ENCODE results near the gene WDFY2.
"Not testable (repeated sequence)": the region's sequence is repeated elsewhere in the genome, so short reads cannot be mapped to it uniquely, and the experiment has no call there.

WDFY2 gene, protein sequence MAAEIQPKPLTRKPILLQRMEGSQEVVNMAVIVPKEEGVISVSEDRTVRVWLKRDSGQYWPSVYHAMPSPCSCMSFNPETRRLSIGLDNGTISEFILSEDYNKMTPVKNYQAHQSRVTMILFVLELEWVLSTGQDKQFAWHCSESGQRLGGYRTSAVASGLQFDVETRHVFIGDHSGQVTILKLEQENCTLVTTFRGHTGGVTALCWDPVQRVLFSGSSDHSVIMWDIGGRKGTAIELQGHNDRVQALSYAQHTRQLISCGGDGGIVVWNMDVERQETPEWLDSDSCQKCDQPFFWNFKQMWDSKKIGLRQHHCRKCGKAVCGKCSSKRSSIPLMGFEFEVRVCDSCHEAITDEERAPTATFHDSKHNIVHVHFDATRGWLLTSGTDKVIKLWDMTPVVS

DNA sequence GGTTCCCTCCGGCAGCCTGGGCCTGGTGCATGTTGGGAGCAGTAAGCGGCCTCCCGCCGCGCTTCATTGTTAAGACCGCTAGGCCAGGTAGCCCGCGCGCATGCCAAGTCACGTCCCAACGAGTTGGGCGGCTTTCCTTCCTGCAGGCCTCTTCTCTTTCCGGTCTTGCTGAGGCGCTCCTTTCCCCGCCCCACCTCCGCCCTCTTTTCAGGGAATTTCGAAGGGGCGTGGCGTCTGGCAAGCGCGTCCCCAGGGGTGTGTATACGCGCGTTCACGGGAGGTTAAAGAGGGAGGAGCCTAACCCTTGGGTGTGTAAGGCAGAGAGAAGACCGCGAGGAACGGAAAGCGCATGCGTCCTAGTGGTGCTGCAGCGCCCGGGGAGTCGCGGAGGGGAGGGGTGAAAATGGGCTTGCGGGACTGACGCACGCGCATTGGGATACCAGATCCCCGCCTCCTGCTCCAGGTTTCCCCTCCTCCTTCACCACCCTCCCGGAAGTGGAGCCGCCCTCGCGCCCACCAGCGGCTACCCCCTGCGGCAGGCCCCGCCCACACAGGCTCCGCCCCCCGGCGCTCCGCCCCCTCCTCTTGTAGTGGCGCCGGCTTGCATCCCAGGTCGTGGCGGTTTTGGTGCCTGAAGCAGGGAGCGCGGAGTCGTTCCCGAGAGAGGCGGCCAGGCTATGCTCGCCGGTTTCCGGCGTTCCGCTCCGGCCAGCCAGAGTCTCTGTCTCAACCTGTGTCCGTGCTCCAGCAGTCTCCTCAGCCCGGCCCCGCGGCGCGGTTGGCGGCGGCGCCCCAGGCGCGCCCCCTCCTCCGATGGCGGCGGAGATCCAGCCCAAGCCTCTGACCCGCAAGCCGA, at the start of gene WDFY2:
Gene WDFY2, plus strand, starts transcription at position 588 of the 856 bp plus-strand sequence. Its CDS starts 226 bp downstream, at position 814.
- no peaks in the 10 kb centered on the region for H3K27me3 ChIP-seq (ENCODE audit: control insufficient read depth in 1 of 2, insufficient read depth in 2 of 2, low read length in 2 of 2)
- peak within 1 kb of the TSS; percentile 77 to 86 for H3K9ac ChIP-seq (ENCODE audit: low read length in 2 of 2)
- no peaks in the 10 kb centered on the region for H3K9me3 ChIP-seq (ENCODE audit: control insufficient read depth in 2 of 2, low read length in 2 of 2)
- peak within 1 kb of the TSS; percentile 85 to 94 for H3K4me3 ChIP-seq (ENCODE audit: low read length in 2 of 2)
- no peaks in the 10 kb centered on the region for H3K36me3 ChIP-seq (ENCODE audit: control insufficient read depth in 2 of 2, insufficient read depth in 2 of 2, low read length in 2 of 2)
- peaks cover 6% of the 10 kb centered on the region for H3K4me1 ChIP-seq (ENCODE audit: control insufficient read depth, insufficient read depth, low read length)
- peak within 1 kb of the TSS; percentile 98 for H3K27ac ChIP-seq (ENCODE audit: low read length)

DNA sequence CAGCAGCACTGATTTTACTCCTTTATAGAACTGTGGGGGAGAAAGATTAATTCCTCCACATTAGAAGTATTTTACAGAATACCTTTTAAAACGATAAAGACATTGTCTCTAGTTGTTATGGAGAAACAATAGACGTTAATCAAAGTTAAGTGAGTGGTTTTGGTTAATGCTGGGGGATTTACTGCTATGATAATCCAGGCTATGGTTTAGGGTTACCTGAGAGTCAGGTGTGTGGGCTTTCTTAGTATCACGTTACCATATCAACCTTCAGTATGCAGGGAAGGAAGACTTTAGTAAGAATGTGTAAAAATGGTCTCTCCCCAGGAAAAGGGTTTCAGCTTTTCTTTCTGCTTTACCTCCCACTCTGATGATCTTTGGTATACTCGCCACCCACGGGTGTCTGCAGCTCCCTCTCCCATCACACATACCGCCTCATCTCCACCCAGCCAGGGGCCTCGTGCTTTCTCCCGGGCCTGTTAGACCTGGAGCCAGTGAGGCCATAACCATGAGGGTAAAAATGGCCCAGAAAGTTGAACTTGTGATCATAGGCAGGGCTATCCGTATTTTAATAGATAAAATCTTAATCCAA, 45.6 kb upstream of the WDFY2 start:
- peak overlapping the region; percentile 3 for H3K27ac ChIP-seq (ENCODE audit: low read length)
- H3K36me3 ChIP-seq (ENCODE audit: control insufficient read depth in 2 of 2, insufficient read depth in 2 of 2, low read length in 2 of 2), result no peaks in the 10 kb centered on the region
- no peak overlapping the region for H3K9ac ChIP-seq (ENCODE audit: low read length in 2 of 2)
- H3K27me3 ChIP-seq (ENCODE audit: control insufficient read depth in 1 of 2, insufficient read depth in 2 of 2, low read length in 2 of 2), result no peaks in the 10 kb centered on the region
- H3K9me3 ChIP-seq (ENCODE audit: control insufficient read depth in 2 of 2, low read length in 2 of 2), result no peaks in the 10 kb centered on the region
- H3K4me3 ChIP-seq (ENCODE audit: low read length in 2 of 2), result no peak overlapping the region
- H3K4me1 ChIP-seq (ENCODE audit: control insufficient read depth, insufficient read depth, low read length), result peaks cover 29% of the 10 kb centered on the region

GRCh38 chr13:51539887-51540286, 44.4 kb upstream of the WDFY2 start:
- Histone ChIP-seq H3K36me3 (ENCODE audit: control insufficient read depth in 2 of 2, insufficient read depth in 2 of 2, low read length in 2 of 2) (no peaks in the 10 kb centered on the region), H3K9ac (ENCODE audit: low read length in 2 of 2) (no peak overlapping the region), H3K4me1 (ENCODE audit: control insufficient read depth, insufficient read depth, low read length) (peaks cover 29% of the 10 kb centered on the region), H3K9me3 (ENCODE audit: control insufficient read depth in 2 of 2, low read length in 2 of 2) (no peaks in the 10 kb centered on the region), H3K4me3 (ENCODE audit: low read length in 2 of 2) (no peak overlapping the region), H3K27ac (ENCODE audit: low read length) (peak overlapping the region; percentile 25), H3K27me3 (ENCODE audit: control insufficient read depth in 1 of 2, insufficient read depth in 2 of 2, low read length in 2 of 2) (no peaks in the 10 kb centered on the region)

DNA sequence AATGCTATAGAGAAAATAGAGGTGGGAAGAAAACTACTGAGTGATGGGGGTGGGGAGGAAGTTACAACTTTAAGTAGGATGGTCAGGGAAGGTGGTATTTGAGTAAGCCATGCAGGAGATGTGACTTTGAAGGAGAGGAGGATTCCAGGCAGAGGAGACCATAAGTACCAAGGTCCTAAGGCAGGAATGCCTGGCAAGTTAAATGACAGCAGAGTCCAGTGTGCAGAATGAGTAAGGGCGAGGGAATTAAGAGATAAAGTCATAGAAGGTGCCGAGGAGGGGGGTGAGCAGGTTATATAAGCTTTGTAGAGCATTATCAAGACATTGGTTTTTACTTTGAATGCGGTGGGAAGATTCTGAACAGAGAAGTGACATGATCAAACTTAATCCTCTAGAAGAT, 43.2 kb upstream of the WDFY2 start:
- Histone ChIP-seq H3K9ac (ENCODE audit: low read length in 2 of 2) (no peak overlapping the region), H3K9me3 (ENCODE audit: control insufficient read depth in 2 of 2, low read length in 2 of 2) (no peaks in the 10 kb centered on the region), H3K4me3 (ENCODE audit: low read length in 2 of 2) (no peak overlapping the region), H3K27me3 (ENCODE audit: control insufficient read depth in 1 of 2, insufficient read depth in 2 of 2, low read length in 2 of 2) (no peaks in the 10 kb centered on the region), H3K36me3 (ENCODE audit: control insufficient read depth in 2 of 2, insufficient read depth in 2 of 2, low read length in 2 of 2) (no peaks in the 10 kb centered on the region), H3K4me1 (ENCODE audit: control insufficient read depth, insufficient read depth, low read length) (peaks cover 29% of the 10 kb centered on the region), H3K27ac (ENCODE audit: low read length) (peak overlapping the region; percentile 25)

- H3K4me3 ChIP-seq (ENCODE audit: low read length in 2 of 2), result peak overlapping the region; percentile 18 to 44
- peaks cover 29% of the 10 kb centered on the region for H3K4me1 ChIP-seq (ENCODE audit: control insufficient read depth, insufficient read depth, low read length)
- no peaks in the 10 kb centered on the region for H3K36me3 ChIP-seq (ENCODE audit: control insufficient read depth in 2 of 2, insufficient read depth in 2 of 2, low read length in 2 of 2)
- H3K27ac ChIP-seq (ENCODE audit: low read length), result peak overlapping the region; percentile 77
- no peaks in the 10 kb centered on the region for H3K9me3 ChIP-seq (ENCODE audit: control insufficient read depth in 2 of 2, low read length in 2 of 2)
- no peaks in the 10 kb centered on the region for H3K27me3 ChIP-seq (ENCODE audit: control insufficient read depth in 1 of 2, insufficient read depth in 2 of 2, low read length in 2 of 2)
- peak overlapping the region in 1 of 2 donors; percentile 1 for H3K9ac ChIP-seq (ENCODE audit: low read length in 2 of 2)
Measured at GRCh38 chr13:51541809-51542258, 42.4 kb upstream of the WDFY2 start.

GRCh38 chr13:51542346-51543242, 41.7 kb upstream of the WDFY2 start:
- H3K27ac ChIP-seq (ENCODE audit: low read length), result peak overlapping the region; percentile 77
- H3K27me3 ChIP-seq (ENCODE audit: control insufficient read depth in 1 of 2, insufficient read depth in 2 of 2, low read length in 2 of 2), result no peaks in the 10 kb centered on the region
- peak overlapping the region; percentile 18 to 44 for H3K4me3 ChIP-seq (ENCODE audit: low read length in 2 of 2)
- H3K4me1 ChIP-seq (ENCODE audit: control insufficient read depth, insufficient read depth, low read length), result peaks cover 29% of the 10 kb centered on the region
- H3K36me3 ChIP-seq (ENCODE audit: control insufficient read depth in 2 of 2, insufficient read depth in 2 of 2, low read length in 2 of 2), result no peaks in the 10 kb centered on the region
- H3K9ac ChIP-seq (ENCODE audit: low read length in 2 of 2), result peak overlapping the region; percentile 48 to 56
- no peaks in the 10 kb centered on the region for H3K9me3 ChIP-seq (ENCODE audit: control insufficient read depth in 2 of 2, low read length in 2 of 2)

DNA sequence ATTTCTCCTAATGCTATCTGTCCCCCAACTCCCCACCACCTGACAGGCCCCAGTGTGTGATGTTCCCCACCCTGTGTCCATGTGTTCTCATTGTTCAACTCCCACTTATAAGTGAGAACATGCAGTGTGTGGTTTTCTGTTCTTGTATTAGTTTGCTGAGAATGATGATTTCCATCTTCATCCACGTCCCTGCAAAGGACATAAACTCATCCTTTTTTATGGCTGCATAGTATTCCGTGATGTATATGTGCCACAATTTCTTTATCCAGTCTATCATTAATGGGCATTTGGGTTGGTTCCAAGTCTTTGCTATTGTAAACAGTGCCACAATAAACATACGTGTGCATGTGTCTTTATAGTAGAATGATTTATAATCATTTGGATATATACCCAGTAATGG, 38.8 kb upstream of the WDFY2 start:
- H3K9ac ChIP-seq (ENCODE audit: low read length in 2 of 2); H3K4me3 ChIP-seq (ENCODE audit: low read length in 2 of 2); H3K9me3 ChIP-seq (ENCODE audit: control insufficient read depth in 2 of 2, low read length in 2 of 2); H3K27me3 ChIP-seq (ENCODE audit: control insufficient read depth in 1 of 2, insufficient read depth in 2 of 2, low read length in 2 of 2); H3K36me3 ChIP-seq (ENCODE audit: control insufficient read depth in 2 of 2, insufficient read depth in 2 of 2, low read length in 2 of 2); H3K27ac ChIP-seq (ENCODE audit: low read length): not testable (repeated sequence)
- H3K4me1 ChIP-seq (ENCODE audit: control insufficient read depth, insufficient read depth, low read length), result peaks cover 22% of the 10 kb centered on the region

DNA sequence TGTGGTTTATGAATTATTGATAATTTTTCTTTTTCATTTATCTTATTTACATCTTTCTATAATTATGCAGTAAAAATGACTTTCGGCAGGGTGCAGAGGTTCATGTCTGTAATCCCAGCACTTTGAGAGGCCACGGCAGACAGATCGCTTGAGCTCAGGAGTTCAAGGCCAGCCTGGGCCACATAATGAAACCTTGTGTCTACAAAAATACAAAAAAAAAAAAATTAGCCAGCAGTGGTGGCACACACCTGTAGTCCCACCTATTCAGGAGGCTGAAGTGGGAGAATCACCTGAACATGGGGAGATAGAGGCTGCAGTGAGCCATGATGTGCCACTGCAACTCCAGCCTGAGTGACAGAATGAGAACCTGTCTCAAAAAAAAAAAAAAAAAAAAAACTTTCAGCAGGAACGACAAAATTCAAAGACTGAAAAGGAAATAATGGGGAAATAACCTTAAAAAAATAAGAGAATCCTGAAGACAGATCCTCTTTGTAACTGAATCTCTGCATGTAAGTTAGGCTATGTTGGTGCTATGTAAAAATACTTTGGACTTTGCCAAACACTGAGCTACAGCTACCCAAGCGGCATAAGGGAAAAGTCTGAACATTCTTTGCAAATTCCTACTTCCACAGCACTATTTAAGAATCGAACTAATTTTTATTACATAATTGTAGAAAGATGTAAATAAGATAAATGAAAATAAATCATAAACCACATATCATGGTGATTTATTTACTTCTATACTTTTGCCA, 36.7 kb upstream of the WDFY2 start:
- no peaks in the 10 kb centered on the region for H3K9me3 ChIP-seq (ENCODE audit: control insufficient read depth in 2 of 2, low read length in 2 of 2)
- no peaks in the 10 kb centered on the region for H3K36me3 ChIP-seq (ENCODE audit: control insufficient read depth in 2 of 2, insufficient read depth in 2 of 2, low read length in 2 of 2)
- H3K4me3 ChIP-seq (ENCODE audit: low read length in 2 of 2), result no peak overlapping the region
- H3K27ac ChIP-seq (ENCODE audit: low read length), result no peak overlapping the region
- H3K9ac ChIP-seq (ENCODE audit: low read length in 2 of 2), result no peak overlapping the region
- no peaks in the 10 kb centered on the region for H3K27me3 ChIP-seq (ENCODE audit: control insufficient read depth in 1 of 2, insufficient read depth in 2 of 2, low read length in 2 of 2)
- H3K4me1 ChIP-seq (ENCODE audit: control insufficient read depth, insufficient read depth, low read length), result peaks cover 3% of the 10 kb centered on the region

DNA sequence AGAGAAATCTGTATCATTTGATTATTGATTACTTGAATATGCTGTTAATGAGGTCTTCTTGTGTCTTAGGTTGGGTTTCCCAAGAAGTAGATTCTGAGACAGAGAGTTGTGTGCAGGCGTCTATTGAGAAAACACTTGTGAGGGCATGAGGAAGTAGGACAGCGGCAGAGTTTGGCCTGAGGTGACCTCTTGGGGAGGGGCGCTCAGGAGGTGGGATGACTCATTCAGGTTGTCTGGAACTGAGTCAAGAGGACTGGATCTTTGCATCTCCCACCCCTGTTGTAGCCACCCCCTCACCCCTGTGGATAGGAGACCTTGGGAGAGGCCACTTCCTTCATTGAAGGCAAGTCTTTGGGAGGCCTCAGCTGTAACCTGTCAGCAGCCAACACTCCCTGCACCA, 35.2 kb upstream of the WDFY2 start:
- Histone ChIP-seq H3K27me3 (ENCODE audit: control insufficient read depth in 1 of 2, insufficient read depth in 2 of 2, low read length in 2 of 2) (no peaks in the 10 kb centered on the region), H3K9ac (ENCODE audit: low read length in 2 of 2) (no peak overlapping the region), H3K36me3 (ENCODE audit: control insufficient read depth in 2 of 2, insufficient read depth in 2 of 2, low read length in 2 of 2) (no peaks in the 10 kb centered on the region), H3K4me1 (ENCODE audit: control insufficient read depth, insufficient read depth, low read length) (no peaks in the 10 kb centered on the region), H3K9me3 (ENCODE audit: control insufficient read depth in 2 of 2, low read length in 2 of 2) (no peaks in the 10 kb centered on the region), H3K27ac (ENCODE audit: low read length) (no peak overlapping the region), H3K4me3 (ENCODE audit: low read length in 2 of 2) (no peak overlapping the region)
